Osteoblast (primary cell): ENCODE data around the gene PTPRK. TPM values are rescaled to one million over a fixed set of nuclear protein-coding genes. Genes with fewer than 3 reads are reported as not detected.

ENCODE experiments used
- DNase-seq: peaks from one replicate; pipeline ENCODE4 v3.0.0; 2011; ENCODE audit warnings: low spot score, mixed read lengths; ENCODE audit not compliant: insufficient read length; ENCODE audit errors: missing footprints
- H2AFZ ChIP-seq: 2 replicates; pipeline ENCODE4 v1.6.0; 2011; ENCODE audit warnings: mild to moderate bottlenecking, low read length
- H3K27ac ChIP-seq: 2 replicates; pipeline ENCODE4 v1.5.1; 2011; ENCODE audit warnings: mild to moderate bottlenecking, low read depth, low read length, moderate library complexity
- H3K27me3 ChIP-seq: 2 replicates; pipeline ENCODE4 v1.6.0; 2012; ENCODE audit warnings: mild to moderate bottlenecking, control low read depth, inconsistent platforms, low read length, moderate library complexity; ENCODE audit not compliant: insufficient read depth
- H3K36me3 ChIP-seq: 2 replicates; pipeline ENCODE4 v1.5.1; 2011; ENCODE audit warnings: mild to moderate bottlenecking, low read length, control low read depth, moderate library complexity; ENCODE audit not compliant: insufficient read depth
- H3K4me1 ChIP-seq: 2 replicates; pipeline ENCODE4 v1.5.1; 2011; ENCODE audit warnings: mild to moderate bottlenecking, low read length, control low read depth, moderate library complexity; ENCODE audit not compliant: insufficient read depth
- H3K4me2 ChIP-seq: 2 replicates; pipeline ENCODE4 v1.6.0; 2011; ENCODE audit warnings: mild to moderate bottlenecking, low read length; ENCODE audit not compliant: insufficient read depth
- H3K4me3 ChIP-seq: fragments of 200-600 bp; sonication (generic); 3 replicates; pipeline ENCODE4 v1.5.1; 2012; ENCODE audit warnings: mild to moderate bottlenecking, low read length, inconsistent platforms; ENCODE audit not compliant: insufficient read depth
- H3K79me2 ChIP-seq: 2 replicates; pipeline ENCODE4 v1.6.0; 2012; ENCODE audit warnings: mild to moderate bottlenecking, low read length, control low read depth, inconsistent platforms; ENCODE audit not compliant: insufficient read depth
- H3K9me3 ChIP-seq: 2 replicates; pipeline ENCODE4 v1.5.1; 2011; ENCODE audit warnings: low read depth, low read length, control low read depth
- H4K20me1 ChIP-seq: 2 replicates; pipeline ENCODE4 v1.6.0; 2012; ENCODE audit warnings: mild to moderate bottlenecking, low read length, control low read depth; ENCODE audit not compliant: insufficient read depth
- total RNA-seq: library from RNA; depleted of rRNA; stranded (reverse); fragments of >200 nt; gene quantifications from 2 replicates; pipeline ENCODE4 v1.2.3, GENCODE V29; 2012
- TF ChIP-seq, protein P1 (sequence below): IDR thresholded peaks from 2 replicates; pipeline ENCODE4 v1.5.1; 2011; ENCODE audit warnings: mild to moderate bottlenecking, low read depth, low read length, moderate library complexity; ENCODE audit errors: extremely low read depth

Gene PTPRK
- total RNA-seq, 1 donor: 165 TPM

DNA sequence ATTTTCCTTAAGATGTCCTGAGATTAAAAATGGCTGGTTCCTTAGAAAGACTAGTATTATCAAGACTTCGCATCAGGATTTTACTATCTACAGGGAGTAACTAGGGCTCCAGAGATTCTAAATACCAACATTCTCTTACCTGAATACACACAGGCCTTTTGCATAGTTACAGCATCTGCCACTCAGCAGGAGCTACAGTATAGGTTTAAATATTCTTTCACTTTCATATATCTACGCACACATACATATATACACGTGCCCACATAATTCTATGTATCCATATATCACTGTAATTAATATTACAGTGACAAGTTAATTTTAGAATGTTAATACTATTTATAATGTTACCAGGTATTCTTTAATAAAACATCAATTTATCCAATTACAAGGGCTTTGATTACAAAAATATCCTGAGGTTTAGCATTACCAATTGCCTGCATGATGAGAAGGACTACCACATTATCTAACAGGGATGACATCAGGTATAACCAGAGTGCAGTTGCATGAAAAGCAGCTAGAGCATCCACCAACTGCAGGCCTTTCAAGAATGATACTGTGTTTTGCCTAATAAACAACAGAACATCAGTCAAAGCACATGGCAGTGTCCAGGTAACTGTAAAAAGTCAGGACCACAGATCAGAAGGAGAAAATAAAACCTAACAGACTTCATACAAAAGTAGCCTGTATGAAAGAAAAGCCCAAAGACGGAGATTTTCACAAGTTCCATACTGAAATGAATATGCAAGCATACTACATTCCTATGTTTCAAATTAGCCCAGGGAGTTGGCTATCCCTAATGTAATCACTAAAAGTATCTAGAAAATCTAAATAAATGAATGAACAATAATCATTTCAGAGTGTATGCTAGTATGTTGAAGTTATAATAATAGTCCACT, 268.7 kb downstream of the PTPRK start:
- H3K27me3 ChIP-seq: no peaks in the 10 kb centered on the region
- no peak overlapping the region for H3K4me2 ChIP-seq
- peak; percentile 22 for DNase-seq
- H3K4me3 ChIP-seq: no peak overlapping the region
- no peaks in the 10 kb centered on the region for H3K36me3 ChIP-seq
- H3K27ac ChIP-seq: peak overlapping the region; percentile 32
- H3K79me2 ChIP-seq: peaks cover 43% of the 10 kb centered on the region
- TF ChIP-seq, protein P1, sequence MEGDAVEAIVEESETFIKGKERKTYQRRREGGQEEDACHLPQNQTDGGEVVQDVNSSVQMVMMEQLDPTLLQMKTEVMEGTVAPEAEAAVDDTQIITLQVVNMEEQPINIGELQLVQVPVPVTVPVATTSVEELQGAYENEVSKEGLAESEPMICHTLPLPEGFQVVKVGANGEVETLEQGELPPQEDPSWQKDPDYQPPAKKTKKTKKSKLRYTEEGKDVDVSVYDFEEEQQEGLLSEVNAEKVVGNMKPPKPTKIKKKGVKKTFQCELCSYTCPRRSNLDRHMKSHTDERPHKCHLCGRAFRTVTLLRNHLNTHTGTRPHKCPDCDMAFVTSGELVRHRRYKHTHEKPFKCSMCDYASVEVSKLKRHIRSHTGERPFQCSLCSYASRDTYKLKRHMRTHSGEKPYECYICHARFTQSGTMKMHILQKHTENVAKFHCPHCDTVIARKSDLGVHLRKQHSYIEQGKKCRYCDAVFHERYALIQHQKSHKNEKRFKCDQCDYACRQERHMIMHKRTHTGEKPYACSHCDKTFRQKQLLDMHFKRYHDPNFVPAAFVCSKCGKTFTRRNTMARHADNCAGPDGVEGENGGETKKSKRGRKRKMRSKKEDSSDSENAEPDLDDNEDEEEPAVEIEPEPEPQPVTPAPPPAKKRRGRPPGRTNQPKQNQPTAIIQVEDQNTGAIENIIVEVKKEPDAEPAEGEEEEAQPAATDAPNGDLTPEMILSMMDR: no peak
- no peak overlapping the region for H2AFZ ChIP-seq
- peaks cover 19% of the 10 kb centered on the region for H3K4me1 ChIP-seq
- no peaks in the 10 kb centered on the region for H4K20me1 ChIP-seq
- H3K9me3 ChIP-seq: no peaks in the 10 kb centered on the region

GRCh38 chr6:128250370-128251070, 269.9 kb downstream of the PTPRK start:
- TF ChIP-seq, protein P1: no peak
- no peaks in the 10 kb centered on the region for H3K27me3 ChIP-seq
- no peak overlapping the region for H3K27ac ChIP-seq
- H3K9me3 ChIP-seq: no peaks in the 10 kb centered on the region
- no peak overlapping the region for H2AFZ ChIP-seq
- peaks cover 19% of the 10 kb centered on the region for H3K4me1 ChIP-seq
- H3K79me2 ChIP-seq: peaks cover 42% of the 10 kb centered on the region
- no peak overlapping the region for H3K4me2 ChIP-seq
- no peak overlapping the region for H3K4me3 ChIP-seq
- DNase-seq: no peak
- no peaks in the 10 kb centered on the region for H3K36me3 ChIP-seq
- no peaks in the 10 kb centered on the region for H4K20me1 ChIP-seq

DNA sequence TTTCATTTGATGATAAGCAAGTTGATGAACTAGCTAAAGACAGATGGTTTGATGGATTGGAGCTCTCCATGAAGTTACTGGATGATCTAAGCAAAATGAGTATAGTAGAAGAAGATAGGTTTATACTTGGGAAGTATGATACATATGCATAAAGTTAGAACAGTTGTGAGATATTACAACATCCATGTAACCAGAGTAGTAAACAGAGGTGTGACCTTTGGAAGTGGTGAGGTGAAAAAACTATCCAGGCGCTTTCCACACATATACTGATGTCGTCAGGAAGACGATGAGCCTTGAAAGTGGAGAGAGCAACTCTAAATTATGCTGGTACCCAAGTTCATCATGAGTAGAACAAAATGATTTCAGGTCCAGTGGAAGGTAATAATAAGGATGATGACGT, 271.0 kb downstream of the PTPRK start:
- no peak overlapping the region for H2AFZ ChIP-seq
- no peaks in the 10 kb centered on the region for H4K20me1 ChIP-seq
- no peaks in the 10 kb centered on the region for H3K27me3 ChIP-seq
- no peaks in the 10 kb centered on the region for H3K9me3 ChIP-seq
- peaks cover 19% of the 10 kb centered on the region for H3K4me1 ChIP-seq
- peaks cover 42% of the 10 kb centered on the region for H3K79me2 ChIP-seq
- no peak overlapping the region for H3K27ac ChIP-seq
- no peak for DNase-seq
- H3K4me2 ChIP-seq: no peak overlapping the region
- TF ChIP-seq, protein P1: no peak
- no peaks in the 10 kb centered on the region for H3K36me3 ChIP-seq
- no peak overlapping the region for H3K4me3 ChIP-seq
